Suppressor macrophage treated with lipopolysaccharide for 4 hours (primary cell): ENCODE measurements around the gene VPS33B.
"Not testable (repeated sequence)": the region's sequence is repeated elsewhere in the genome, so short reads cannot be mapped to it uniquely, and the experiment has no call there.

Source experiments
- DNase-seq: peaks from one replicate; pipeline ENCODE4 v3.0.0-alpha.2; 2020

VPS33B gene

DNA sequence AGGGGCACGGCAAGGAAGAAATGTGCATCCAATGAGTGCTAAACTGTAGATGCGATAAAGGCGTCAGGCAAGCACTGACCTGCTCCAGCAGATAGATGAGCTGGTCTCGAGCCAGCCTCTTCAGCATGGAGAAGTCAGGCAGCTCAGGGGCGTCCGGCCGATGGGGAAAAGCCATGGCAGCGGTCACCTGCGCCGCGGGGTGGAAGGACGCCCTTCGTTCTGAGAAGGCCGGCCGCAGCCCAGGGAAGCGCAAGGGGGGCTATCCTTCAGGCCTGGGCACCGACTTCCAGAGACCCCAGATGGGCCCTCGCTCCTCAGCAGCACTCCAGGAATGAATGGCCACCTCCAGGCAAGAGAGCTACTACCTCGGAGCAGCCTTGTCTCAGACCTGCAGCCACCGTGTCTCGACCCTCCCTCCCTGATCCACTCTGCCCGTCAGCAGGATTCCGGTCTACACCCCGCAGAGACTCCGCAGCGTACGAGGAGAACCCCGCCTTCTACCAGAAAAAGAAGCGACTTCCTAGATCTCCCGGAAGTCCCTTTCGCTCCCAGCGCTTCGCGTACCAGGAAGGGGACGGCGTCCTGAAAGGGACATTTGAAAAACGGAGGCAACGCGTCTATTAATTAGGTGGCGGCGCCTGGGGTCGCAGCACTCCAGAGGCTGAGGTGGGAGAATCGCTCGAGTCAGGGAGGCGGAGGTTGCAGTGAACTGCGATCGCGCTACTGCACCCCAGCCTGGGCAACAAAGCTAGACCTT lies at the start of gene VPS33B:
VPS33B (minus strand) TSS at position 520 of the 757 bp plus-strand sequence; CDS start at position 175, 345 bp downstream.
- DNase-seq = peak; percentile 90

- DNase-seq = peak; percentile 20
Observed at GRCh38 chr15:91072161-91072560, 49.8 kb upstream of the VPS33B start.

DNA sequence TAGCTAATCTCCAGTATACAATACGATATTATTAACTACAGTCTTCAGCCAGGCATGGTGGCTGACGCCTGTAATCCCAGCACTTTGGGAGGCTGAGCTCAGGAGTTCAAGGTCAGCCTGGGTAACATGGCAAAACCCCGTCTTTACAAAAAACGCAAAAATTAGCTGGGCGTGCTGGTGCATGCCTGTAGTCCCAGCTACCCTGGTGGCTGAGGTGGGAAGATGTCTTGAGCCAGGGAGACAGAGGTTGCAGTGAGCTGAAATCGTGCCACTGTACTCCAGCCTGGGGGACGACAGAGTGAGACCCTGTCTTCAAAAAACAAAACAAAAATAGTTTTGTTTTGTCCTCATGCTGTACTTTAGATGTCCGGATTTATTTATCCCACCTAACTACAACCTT lies 48.5 kb upstream of the VPS33B start:
- DNase-seq = no peak

DNA sequence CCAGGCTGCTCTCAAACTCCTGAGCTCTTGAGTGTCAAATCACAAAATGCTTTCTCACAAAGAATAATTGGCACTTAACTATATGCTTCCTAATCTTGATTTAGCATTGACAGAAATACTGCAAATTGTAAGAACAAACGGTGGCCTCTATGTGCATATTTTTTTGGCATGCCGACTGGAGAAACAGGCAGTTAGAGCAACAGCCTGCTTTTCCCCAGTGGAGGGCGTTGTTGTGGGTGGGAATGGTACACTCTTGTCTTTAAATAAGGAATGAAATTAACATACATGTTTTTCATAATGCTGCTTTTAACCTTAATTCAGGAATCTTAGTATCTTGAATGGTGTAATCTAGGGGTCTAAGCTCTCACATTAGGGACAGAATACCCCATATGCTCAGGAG lies 46.6 kb upstream of the VPS33B start:
- DNase-seq = no peak

DNA sequence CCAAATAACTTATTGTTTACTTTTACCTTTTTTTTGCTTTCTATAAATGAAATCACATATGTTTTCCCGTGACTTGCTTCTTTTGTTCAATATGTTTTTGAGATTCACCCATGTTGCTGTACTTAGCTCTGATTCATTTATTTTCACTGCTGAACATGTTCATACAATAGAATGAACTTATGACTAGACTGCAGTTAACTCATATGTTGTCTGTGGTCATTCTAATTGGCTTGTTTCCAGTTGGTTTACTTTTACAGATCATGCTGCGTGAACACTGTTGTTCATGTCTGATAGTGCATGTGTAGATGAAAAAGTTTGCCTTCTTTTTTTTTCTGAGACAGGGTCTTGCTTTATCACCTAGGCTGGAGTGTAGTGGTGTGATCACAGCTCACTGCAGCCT lies 46.0 kb upstream of the VPS33B start:
- no peak for DNase-seq

DNA sequence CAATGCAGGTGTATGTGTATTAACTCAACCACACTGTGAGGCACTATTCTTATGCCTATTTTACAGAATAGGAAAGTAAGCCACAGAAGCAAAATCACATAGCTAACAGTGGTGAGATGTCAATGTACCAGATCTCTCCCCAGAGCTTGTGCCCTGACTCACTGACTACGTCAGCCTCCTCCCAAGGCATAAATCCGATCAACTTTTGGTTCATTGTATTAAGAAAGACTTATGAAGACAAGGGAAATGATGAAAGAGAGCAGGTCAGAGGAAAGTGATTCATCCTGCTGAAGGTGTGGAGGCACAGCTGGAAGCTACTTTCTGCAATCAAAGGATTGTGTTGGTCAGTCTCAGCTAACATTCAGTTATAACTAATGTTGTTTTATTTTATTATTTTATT lies 44.6 kb upstream of the VPS33B start:
- no peak for DNase-seq

DNA sequence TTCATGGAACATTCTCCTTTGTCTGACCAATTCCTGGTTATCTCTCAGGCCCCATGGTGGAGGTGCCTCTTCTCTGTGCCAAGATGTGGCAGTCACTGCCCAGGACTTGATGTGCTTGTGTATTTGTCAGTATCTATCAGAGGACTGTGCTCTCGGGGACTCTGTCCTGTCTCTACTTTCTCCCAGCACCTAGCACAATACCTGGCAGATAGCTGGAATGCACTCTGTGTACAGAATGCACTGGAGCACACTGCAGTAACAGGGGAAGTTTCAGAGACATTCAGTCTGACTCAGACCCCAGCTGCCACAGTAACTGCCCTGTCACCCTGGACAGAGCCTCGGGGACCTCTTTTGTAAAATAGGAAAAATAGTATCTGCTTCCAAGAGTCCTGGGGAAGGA lies 43.1 kb upstream of the VPS33B start:
- no peak for DNase-seq

- DNase-seq = no peak
Observed at GRCh38 chr15:91061997-91062396, 39.6 kb upstream of the VPS33B start.

DNA sequence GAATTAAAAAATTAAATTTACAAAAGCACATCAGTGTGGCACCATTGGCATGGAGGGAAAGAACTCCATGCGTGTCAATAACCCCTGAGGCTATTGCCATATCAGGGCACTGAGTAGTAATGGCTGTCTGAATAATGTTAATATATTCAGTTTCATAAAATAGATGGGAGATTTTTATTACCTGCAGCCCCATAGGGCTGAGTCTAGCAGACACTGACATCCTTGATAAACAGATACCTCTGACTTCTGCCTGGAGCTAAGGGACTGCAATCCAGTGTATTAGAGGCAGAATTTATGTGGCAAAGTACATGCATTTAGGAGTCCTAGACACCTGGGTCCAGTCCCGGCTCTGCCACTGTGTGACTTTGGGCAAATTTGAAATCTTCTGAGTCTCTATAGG lies 38.8 kb upstream of the VPS33B start:
- no peak for DNase-seq

GRCh38 chr15:91055548-91056331 lies 33.3 kb upstream of the VPS33B start:
- peak; percentile 78 for DNase-seq

- DNase-seq = no peak
Observed at GRCh38 chr15:91054816-91055215, 32.4 kb upstream of the VPS33B start.

GRCh38 chr15:91051248-91051647 lies 28.9 kb upstream of the VPS33B start:
- no peak for DNase-seq

DNA sequence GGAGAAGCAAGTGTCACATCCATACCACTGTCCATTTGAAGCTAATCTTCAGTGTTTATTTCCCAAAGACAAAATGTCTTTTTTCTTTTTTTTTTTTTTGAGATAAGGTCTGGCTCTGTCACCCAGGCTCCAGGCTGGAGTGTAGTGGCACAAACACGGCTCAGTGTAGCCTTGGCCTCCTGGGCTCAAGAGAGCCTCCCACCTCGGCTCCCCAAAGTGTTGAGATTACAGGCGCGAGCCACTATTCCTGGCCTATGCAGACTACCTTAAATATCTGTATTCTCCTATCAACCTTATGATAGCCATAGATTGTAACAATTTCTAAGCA lies 27.7 kb upstream of the VPS33B start:
- no peak for DNase-seq

DNA sequence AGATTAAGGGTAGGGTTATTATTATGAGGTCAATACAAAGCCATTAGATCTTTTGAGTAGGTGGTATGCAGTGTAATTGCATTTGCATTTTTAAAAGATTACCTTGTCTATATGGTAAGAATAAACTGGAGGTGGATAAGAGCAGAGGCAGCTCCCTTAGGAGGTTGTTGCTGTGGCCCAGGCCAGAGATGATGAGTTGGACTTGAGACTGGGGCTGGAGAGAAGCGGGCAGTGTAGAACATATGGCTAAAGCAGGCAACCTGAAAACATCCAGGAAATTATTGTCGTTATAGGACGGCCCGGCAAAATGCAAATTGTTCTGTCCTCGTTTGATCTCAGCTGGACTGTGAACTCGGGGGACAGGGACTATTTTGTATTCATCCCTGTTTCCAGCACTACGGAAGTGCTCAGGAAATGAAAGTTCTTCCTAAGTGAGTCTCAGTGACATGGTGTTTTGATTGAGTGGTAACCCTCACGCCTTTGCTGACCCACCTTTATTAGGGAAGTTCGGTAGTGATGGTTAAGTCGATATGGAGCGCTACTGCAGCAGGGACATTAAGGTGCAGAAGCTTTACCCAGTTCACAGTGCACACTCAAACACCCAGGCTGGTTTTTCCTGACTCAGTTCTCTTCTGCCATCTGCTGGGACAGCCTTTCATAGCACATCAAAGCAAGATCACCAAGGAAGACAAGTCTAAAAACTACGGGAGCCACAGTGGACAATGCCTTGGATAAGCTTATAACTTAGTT lies 27.2 kb upstream of the VPS33B start:
- DNase-seq = peak; percentile 62

DNA sequence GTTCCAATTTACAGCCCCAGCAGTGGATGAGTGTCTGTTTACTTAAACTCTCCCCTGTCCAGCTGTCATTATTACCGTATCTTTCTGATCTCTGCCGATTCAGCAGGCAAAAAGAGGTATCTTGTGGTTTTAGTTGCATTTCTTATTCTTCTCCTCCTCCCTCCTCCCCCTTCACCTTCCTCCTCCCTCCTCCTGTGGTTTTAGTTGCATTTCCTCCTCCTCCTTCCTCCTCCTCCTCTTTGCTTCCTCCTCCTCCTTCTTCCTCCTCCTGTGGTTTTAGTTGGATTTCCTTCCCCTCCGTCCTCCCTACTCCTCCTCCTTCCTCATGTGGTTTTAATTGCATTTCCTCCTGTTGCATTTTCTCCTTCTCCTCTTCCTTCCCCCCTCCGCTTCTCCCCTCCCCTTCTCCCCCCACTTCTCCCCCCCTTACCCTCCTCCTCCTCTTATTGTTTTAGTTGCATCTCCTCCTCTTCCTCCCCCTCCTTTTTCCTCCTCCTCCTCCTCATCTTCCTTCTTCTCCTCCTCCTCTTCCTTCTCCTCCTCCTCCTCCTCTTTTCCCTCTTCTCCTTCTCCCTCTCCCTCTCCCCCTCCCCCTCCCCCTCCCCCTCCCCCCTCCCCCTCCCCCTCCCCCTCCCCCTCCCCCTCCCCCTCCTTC lies 25.3 kb upstream of the VPS33B start:
- peak; percentile 32 for DNase-seq

- DNase-seq = not testable (repeated sequence)
Observed at GRCh38 chr15:91046056-91046455, 23.7 kb upstream of the VPS33B start.

DNA sequence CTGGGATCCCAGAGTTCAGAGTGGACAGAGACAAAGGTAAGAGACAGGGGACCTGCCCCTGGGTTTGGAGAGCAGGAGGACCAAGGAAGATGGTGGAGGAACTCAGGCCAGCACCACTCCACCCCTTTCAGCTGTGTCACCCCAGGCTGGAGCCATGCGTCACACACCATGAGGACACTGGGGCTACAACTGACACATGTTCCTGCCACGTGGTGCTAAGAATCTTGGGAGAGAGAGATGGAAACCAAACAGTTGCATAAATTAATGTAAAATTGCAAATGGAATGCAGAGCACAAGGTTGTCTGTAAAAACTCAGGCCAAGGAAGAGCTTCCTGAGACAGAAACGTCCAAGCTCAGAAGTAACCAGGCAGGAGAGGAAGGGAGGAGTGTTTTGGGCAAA lies 22.7 kb upstream of the VPS33B start:
- DNase-seq = no peak

DNA sequence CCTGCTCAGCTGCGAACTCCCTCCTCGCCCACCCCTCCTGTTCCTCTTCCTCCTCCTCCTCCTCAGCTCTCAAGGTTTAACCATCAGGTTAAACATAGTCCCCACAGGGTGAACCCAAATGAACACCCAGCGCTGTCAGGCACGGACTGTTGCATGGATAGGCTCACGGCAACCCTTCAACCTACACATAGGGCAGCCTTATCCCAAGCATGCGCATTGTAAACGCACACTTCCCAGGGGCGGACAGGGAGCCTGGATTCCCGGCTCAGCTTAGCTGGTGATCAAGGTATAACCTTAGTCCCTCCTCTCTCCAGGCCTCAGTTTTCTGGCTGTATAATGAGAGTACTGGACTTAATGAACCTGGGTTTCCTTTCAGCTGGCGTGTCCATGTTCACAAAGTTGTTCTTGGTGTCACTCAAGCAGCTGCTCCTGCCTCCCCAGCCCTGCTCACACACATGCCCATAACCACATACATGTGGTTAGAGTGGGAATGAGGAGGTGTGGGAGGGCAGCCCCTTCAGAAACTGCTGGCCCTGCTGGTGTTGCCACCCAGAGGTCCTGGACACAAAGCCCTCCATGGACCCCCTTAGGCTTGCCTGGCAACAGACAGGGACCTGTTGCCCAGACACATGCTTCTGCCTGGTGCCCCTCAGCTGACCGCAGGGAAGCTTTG lies 20.9 kb upstream of the VPS33B start:
- no peak for DNase-seq

DNA sequence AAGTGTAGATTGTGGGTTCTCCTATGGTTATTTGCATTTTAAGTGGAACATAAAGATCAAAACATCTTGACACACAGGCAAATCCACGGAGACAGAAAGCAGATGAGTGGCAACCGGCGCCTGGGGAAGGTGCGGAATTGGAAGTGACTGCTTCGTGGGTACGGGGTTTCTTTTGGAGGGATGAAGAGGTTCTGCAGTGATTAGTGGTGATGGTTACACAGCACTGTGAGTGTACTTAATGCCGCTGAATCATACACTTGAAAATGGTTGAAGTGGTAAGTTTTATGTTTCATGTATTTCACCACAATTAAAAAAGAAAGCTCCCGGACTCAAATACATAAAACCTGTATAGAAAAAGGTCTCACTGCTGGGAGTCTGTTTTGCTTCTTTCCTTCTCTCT lies 18.5 kb upstream of the VPS33B start:
- no peak for DNase-seq

GRCh38 chr15:91039996-91040395 lies 17.6 kb upstream of the VPS33B start:
- no peak for DNase-seq

- peak; percentile 43 for DNase-seq
Observed at GRCh38 chr15:91032919-91033803, 10.8 kb upstream of the VPS33B start.

GRCh38 chr15:91031796-91032195 lies 9.4 kb upstream of the VPS33B start:
- DNase-seq = no peak
